Adrenal gland (tissue), 12 donors: ENCODE data around the gene CBFA2T3. TPM values are rescaled to one million over a fixed set of nuclear protein-coding genes. Genes with fewer than 3 reads are reported as not detected.
"Not testable (repeated sequence)": the region's sequence is repeated elsewhere in the genome, so short reads cannot be mapped to it uniquely, and the experiment has no call there.

Experiments used
- DNase-seq, 7 donors: peaks; one replicate each; pipeline ENCODE4 v3.0.0-alpha.2; 2019 to 2020
- H3K27ac ChIP-seq, 5 donors: fragments of 200-600 bp; sonication (generic) in 4 of 5; 1 replicate in 3 of 5; 2 replicates in 2 of 5; pipeline versions ENCODE4 v1.5.1 to v1.8.0; 2016 to 2020; ENCODE audit warnings: mild to moderate bottlenecking in 1 of 5
- H3K27me3 ChIP-seq: fragments of 200-600 bp; 2 replicates; pipeline ENCODE4 v1.8.0; 2021
- H3K36me3 ChIP-seq, 2 donors: fragments of 200-600 bp; replicated peaks in 1 of 2; 1 replicate in 1 of 2; 2 replicates in 1 of 2; pipeline versions ENCODE4 v1.5.1 to v1.8.0; 2018 to 2022
- H3K4me1 ChIP-seq, 2 donors: fragments of 200-600 bp; replicated peaks in 1 of 2; 1 replicate in 1 of 2; 2 replicates in 1 of 2; pipeline versions ENCODE4 v1.5.1 to v1.8.0; 2018 to 2021
- H3K4me3 ChIP-seq, 4 donors: fragments of 200-600 bp; sonication (generic) in 3 of 4; one replicate each; pipeline ENCODE4 v1.5.1; 2016 to 2018
- H3K9me3 ChIP-seq, 3 donors: fragments of 200-600 bp; sonication (generic) in 1 of 3; replicated peaks in 1 of 3; 1 replicate in 2 of 3; 2 replicates in 1 of 3; pipeline versions ENCODE4 v1.5.1 to v1.8.0; 2016 to 2021
- CTCF ChIP-seq, 6 experiments: fragments of 450-650 bp in 4 of 6; fragments of 200-600 bp in 2 of 6; sonication (generic) in 1 of 6; IDR thresholded peaks; 1 replicate in 5 of 6; 2 replicates in 1 of 6; pipeline versions ENCODE4 v1.5.1 to v1.8.0; 2016 to 2021; ENCODE audit warnings: antibody characterized with exemption in 6 of 6, mild to moderate bottlenecking in 2 of 6, moderate library complexity in 1 of 6
- POLR2A ChIP-seq, 2 donors: fragments of 450-650 bp; IDR thresholded peaks; one replicate each; pipeline ENCODE4 v1.6.1; 2017; ENCODE audit warnings: antibody characterized with exemption in 2 of 2, mild to moderate bottlenecking in 2 of 2, moderate library complexity in 1 of 2
- WGBS, 4 donors: extraction: QIAGEN DNeasy Blood & Tissue Kit in 2 of 4; methylation state at CpG; one replicate each; pipeline versions ENCODE4 v1.1.5 to v1.1.7; 2013 to 2017; 5-methylcytosine and 5-hydroxymethylcytosine counted together
- intact Hi-C, 2 donors: fragments of 100-400 bp; cut with DNase I; formaldehyde crosslinking; loops; one replicate each; pipeline versions ENCODE4 v1.14.1 to v1.15.0; 2022 to 2023
- polyA plus RNA-seq, 3 donors: library from polyadenylated mRNA; stranded (reverse); fragments of 200-250 nt in 2 of 3; fragments of 350-450 nt in 1 of 3; fragmentation: Illumina TruSeq in 1 of 3; extraction: RNeasy Lipid Tissue Mini Kit (QIAGEN cat#74804) in 1 of 3; gene quantifications; one replicate each; pipeline ENCODE4 v1.2.3, GENCODE V29; 2013 to 2014
- total RNA-seq, 9 donors: library from RNA; depleted of rRNA in 4 of 9; stranded (reverse); fragments of >200 nt in 4 of 9; fragments of 120-200 nt in 1 of 9; fragmentation: NEBNext Ultra II Directional in 1 of 9; extraction: Animal tissue kit (Norgen Biotek cat#: 25700) in 1 of 9; gene quantifications; one replicate each; pipeline versions ENCODE4 v1.1.0 to v1.2.4, GENCODE V29; 2013 to 2023
- donor health status: healthy with polysubstance abuse.
- donor health status: Bipolar disorder and iron deficiency.
- donor health status: DM: yes; HTN: yes; CAD: no.
- donor health status: DM: no; HTN: no; CAD: no.
- donor health status: DM: no; HTN: no; CAD: no.
- donor health status: DM: yes; HTN: yes; CAD: no.

CBFA2T3 gene
- total and polyA plus RNA-seq, 12 donors = 0.30 to 16.9 (median 2.2) TPM

GRCh38 chr16:88893127-88893968 lies 83.7 kb downstream of the CBFA2T3 start:
- WGBS, 4 donors = 84 to 91% (median 88%) methylated on average over 11 to 19 of the region's 19 CpGs
- H3K27me3 ChIP-seq = no peaks in the 10 kb centered on the region
- intact Hi-C loops = no loop called here
- DNase-seq = no peak
- no peaks in the 10 kb centered on the region for H3K9me3 ChIP-seq
- H3K4me1 ChIP-seq = no peaks in the 10 kb centered on the region
- H3K36me3 ChIP-seq = no peaks in the 10 kb centered on the region
- no peak for TF ChIP-seq POLR2A (IDR thresholded peaks at IDR 0.05)
- TF ChIP-seq CTCF (IDR thresholded peaks at IDR 0.05) = no peak
- no peak overlapping the region for H3K27ac ChIP-seq
- H3K4me3 ChIP-seq = no peak overlapping the region

- TF ChIP-seq POLR2A (IDR thresholded peaks at IDR 0.05) = no peak
- no peak for TF ChIP-seq CTCF (IDR thresholded peaks at IDR 0.05)
- intact Hi-C loops = no loop called here
- Histone ChIP-seq H3K9me3 (no peaks in the 10 kb centered on the region), H3K27ac (no peak overlapping the region), H3K27me3 (no peaks in the 10 kb centered on the region), H3K4me1 (no peaks in the 10 kb centered on the region), H3K36me3 (no peaks in the 10 kb centered on the region), H3K4me3 (no peak overlapping the region)
- WGBS, 4 donors = 92 to 95% (median 94%) methylated on average over 8 to 20 of the region's 20 CpGs
- no peak for DNase-seq
Measured at GRCh38 chr16:88892065-88892464, 84.9 kb downstream of the CBFA2T3 start.

- intact Hi-C loops = no loop called here
- Histone ChIP-seq H3K4me1 (no peaks in the 10 kb centered on the region), H3K27me3 (no peaks in the 10 kb centered on the region), H3K4me3 (no peak overlapping the region), H3K27ac (no peak overlapping the region), H3K36me3 (no peaks in the 10 kb centered on the region), H3K9me3 (no peaks in the 10 kb centered on the region)
- TF ChIP-seq CTCF (IDR thresholded peaks at IDR 0.05) (no peak), POLR2A (IDR thresholded peaks at IDR 0.05) (no peak)
- DNase-seq = no peak
- WGBS, 4 donors = 87 to 96% (median 94%) methylated on average over 15 to 16 of the region's 16 CpGs
Measured at GRCh38 chr16:88891083-88891482, 85.9 kb downstream of the CBFA2T3 start.

DNA sequence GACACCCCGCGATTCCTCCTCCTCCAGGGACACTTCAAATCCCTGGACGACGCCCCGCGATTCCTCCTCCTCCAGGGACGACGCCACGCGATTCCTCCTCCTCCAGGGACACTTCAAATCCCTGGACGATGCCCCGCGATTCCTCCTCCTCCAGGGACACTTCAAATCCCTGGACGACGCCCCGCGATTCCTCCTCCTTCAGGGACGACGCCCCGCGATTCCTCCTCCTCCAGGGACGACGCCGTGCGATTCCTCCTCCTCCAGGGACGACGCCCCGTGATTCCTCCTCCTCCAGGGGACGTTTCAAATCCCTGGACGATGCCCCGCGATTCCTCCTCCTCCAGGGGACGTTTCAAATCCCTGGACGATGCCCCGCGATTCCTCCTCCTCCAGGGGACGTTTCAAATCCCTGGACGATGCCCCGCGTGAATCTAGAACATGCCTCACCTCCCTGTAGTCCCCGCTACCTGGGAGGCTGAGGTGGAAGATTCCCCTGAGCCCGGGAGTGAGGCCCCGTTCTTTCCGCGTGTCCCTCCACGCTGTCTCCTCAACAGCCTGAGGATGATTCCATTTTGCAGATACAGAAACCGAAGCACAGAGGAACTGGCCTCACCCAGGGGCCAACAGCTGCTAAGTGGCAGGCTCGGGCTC lies 87.2 kb downstream of the CBFA2T3 start:
- H3K9me3 ChIP-seq, H3K27me3 ChIP-seq, H3K36me3 ChIP-seq, H3K4me1 ChIP-seq, intact Hi-C loops, DNase-seq, H3K27ac ChIP-seq, H3K4me3 ChIP-seq: not testable (repeated sequence)
- WGBS, 4 donors = 93 to 98% (median 95%) methylated on average over 45 to 48 of the region's 48 CpGs
